Activated T-cell treated with anti-CD3 and anti-CD28 coated beads, Interleukin-2, amount 50 U/mL, for 72 hours (primary cell): ENCODE measurements around the gene FIBCD1. TPM values are rescaled to one million over a fixed set of nuclear protein-coding genes. Genes with fewer than 3 reads are reported as not detected.

ENCODE experiments used
- ATAC-seq, 2 donors: fragments of 150-1000 bp; cut with Tn5 transposase; replicated peaks in 1 of 2; 2 replicates each; pipeline ENCODE4 v1.10.0; 2021; ENCODE audit warnings: moderate library complexity in 2 of 2, mild to moderate bottlenecking in 1 of 2
- DNase-seq, 2 donors: peaks; one replicate each; pipeline ENCODE4 v3.0.0; 2021 to 2022; ENCODE audit warnings: mixed read lengths in 1 of 2
- H3K27ac Mint-ChIP-seq: one replicate; pipeline ENCODE4 v1.8.0; 2022; ENCODE audit warnings: mild to moderate bottlenecking, moderate library complexity, mixed read lengths
- H3K27me3 Mint-ChIP-seq: one replicate; pipeline ENCODE4 v1.8.0; 2022; ENCODE audit warnings: low read depth, mixed read lengths
- H3K36me3 Mint-ChIP-seq, 2 donors: one replicate each; pipeline ENCODE4 v1.8.0; 2022; ENCODE audit warnings: mixed read lengths in 2 of 2, mild to moderate bottlenecking in 1 of 2; ENCODE audit not compliant: insufficient read depth in 2 of 2
- H3K4me1 Mint-ChIP-seq: one replicate; pipeline ENCODE4 v1.8.0; 2022; ENCODE audit warnings: low read depth, mixed read lengths
- H3K4me3 Mint-ChIP-seq, 2 donors: one replicate each; pipeline ENCODE4 v1.8.0; 2022; ENCODE audit warnings: mild to moderate bottlenecking in 2 of 2, mixed read lengths in 2 of 2, moderate library complexity in 2 of 2
- H3K9me3 Mint-ChIP-seq, 2 donors: one replicate each; pipeline ENCODE4 v1.8.0; 2022; ENCODE audit warnings: mixed read lengths in 2 of 2
- total RNA-seq, 2 donors: library from RNA; stranded (reverse); gene quantifications; one replicate each; pipeline ENCODE4 v1.2.3, GENCODE V29; 2022

Gene FIBCD1
- total RNA-seq, 2 donors from 2014 or later, result not detected

DNA sequence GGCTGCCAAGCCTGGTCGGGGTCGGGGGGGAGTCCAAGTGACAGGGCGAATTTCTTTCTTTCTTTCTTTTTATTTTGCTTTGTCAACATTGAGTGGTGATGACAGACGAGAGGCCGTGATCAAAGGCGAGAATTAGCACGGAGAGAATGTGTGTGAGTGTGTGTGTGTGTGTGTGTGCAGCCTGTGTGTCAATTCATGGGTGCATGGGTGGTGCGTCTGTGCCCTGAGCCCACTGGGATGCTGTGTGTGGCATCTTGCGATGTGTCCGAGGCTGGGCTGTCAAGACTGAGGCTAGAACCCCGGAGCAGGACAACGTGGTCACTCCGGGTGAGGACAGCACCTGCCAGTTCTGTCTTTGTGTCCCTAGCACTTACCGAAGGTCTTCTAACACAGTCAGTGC, 4.7 kb upstream of the FIBCD1 start:
- ATAC-seq (no peak), DNase-seq (no peak)
- no peak overlapping the region for H3K27ac Mint-ChIP-seq
- peaks cover 57% of the 10 kb centered on the region for H3K27me3 Mint-ChIP-seq
- H3K4me3 Mint-ChIP-seq, result no peak overlapping the region
- peaks cover 13% of the 10 kb centered on the region for H3K4me1 Mint-ChIP-seq
- H3K36me3 Mint-ChIP-seq, result no peaks in the 10 kb centered on the region
- no peaks in the 10 kb centered on the region for H3K9me3 Mint-ChIP-seq

DNA sequence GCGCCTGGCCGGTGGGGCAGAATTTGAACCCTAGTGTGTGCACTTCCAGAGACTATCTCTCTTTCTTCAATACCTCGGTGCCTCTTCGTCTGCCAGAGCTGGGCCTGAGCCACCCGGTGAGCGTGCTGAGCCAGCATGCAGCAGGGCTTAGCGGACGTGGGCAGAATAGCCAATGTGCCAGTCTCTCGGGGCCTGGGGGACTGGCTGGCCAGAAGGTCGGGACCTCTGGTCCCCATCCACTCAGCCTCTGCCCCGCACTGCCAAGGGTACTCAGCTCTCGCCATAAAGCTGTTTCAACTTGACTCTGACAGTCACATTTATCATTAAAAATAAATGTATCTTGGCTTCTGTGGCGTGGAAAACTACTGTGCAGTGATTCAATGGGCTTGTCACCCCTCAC, 4.2 kb upstream of the FIBCD1 start:
- Mint-ChIP-seq H3K4me1 (peaks cover 13% of the 10 kb centered on the region), H3K27me3 (peaks cover 52% of the 10 kb centered on the region), H3K27ac (no peak overlapping the region), H3K36me3 (no peaks in the 10 kb centered on the region), H3K9me3 (no peaks in the 10 kb centered on the region), H3K4me3 (no peak overlapping the region)
- DNase-seq (no peak), ATAC-seq (no peak)

DNA sequence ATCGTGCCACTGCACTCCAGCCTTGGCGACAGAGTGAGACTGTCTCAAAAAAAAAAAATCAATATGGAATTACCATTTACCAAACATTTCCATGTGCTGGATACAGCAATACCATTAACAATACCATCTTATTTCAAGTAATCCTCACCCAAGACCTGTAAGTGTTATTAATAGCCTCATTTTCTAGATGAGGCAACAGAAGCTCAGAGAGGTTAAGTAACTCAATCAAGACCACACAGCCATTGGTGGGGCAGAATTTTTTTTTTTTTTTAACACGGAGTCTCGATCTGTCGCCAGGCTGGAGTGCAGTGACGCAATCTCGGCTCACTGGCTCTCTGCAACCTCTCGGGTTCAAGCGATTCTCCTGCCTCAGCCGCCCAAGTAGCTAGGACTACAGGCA, 3.6 kb upstream of the FIBCD1 start:
- Mint-ChIP-seq H3K36me3 (no peaks in the 10 kb centered on the region), H3K27ac (no peak overlapping the region), H3K4me1 (peaks cover 13% of the 10 kb centered on the region), H3K4me3 (no peak overlapping the region), H3K9me3 (no peaks in the 10 kb centered on the region), H3K27me3 (peaks cover 51% of the 10 kb centered on the region)
- ATAC-seq (no peak), DNase-seq (no peak)

DNA sequence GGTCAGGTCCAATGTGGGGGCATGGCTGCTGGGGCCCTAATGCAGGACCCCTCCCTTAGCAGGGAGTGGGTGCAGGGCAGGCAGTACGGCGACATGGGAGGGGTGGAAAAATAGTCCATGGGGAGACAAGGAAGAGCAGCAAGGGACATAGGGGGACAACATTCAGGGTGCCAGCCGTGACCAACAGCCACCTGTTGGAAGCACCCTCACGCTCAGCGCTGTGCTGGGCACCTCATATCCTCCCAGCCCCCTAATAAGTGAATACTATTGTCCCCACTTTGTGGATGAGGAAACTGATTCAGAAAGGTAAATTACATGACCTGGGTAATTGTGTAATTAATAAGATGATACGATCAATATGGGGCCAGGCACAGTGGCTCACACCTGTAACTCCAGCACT, 3.0 kb upstream of the FIBCD1 start:
- no peak for DNase-seq
- peaks cover 13% of the 10 kb centered on the region for H3K4me1 Mint-ChIP-seq
- H3K27me3 Mint-ChIP-seq, result peaks cover 57% of the 10 kb centered on the region
- H3K9me3 Mint-ChIP-seq, result no peaks in the 10 kb centered on the region
- no peak overlapping the region for H3K4me3 Mint-ChIP-seq
- no peaks in the 10 kb centered on the region for H3K36me3 Mint-ChIP-seq
- H3K27ac Mint-ChIP-seq, result no peak overlapping the region
- no peak for ATAC-seq

DNA sequence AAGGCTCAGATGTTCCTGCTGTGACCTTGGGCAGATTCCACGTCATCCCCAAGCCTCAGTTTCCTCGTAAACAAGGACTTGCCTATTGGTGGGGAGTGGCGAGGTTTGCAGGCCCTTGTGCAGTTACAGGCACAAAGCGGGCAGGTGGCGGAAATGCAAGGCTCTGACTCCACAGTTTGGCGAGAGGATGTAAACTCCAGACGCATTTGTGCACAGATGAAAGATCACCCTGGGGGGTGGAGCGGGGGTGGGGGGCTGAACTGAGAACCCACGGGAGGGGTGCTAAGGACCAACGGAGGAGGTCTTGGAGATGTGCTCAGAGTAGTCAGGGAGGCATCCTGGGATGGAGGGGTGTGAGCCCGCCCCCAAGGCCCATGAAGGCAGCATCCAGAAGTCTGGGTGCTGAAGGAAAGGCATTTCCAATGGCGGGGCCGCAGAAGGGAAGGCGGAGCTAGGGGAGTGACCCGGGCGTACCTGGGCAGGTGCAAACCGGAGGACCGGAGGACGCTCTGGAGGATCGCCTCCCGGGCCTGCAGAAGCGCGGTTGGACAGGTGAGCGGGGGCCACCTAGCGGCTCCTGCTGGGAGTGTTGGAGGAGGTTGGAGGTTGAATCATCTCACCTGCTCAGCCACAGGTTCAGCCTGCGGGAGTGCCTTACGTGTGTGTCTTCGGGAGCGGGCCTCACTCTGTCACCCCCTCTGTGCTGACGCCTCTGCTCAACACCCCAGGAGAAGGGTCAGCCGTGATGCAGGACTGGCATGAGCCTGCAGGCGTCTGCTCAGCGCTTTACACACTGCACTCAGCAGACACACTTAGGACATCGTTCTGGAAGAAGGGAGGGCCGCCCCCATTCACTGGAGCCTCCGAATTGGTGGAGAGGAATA, 1.9 kb upstream of the FIBCD1 start:
- DNase-seq (peak; percentile 81 to 82), ATAC-seq (peak; percentile 79 to 80)
- peaks cover 13% of the 10 kb centered on the region for H3K4me1 Mint-ChIP-seq
- H3K36me3 Mint-ChIP-seq, result no peaks in the 10 kb centered on the region
- no peak overlapping the region for H3K27ac Mint-ChIP-seq
- H3K9me3 Mint-ChIP-seq, result no peaks in the 10 kb centered on the region
- H3K4me3 Mint-ChIP-seq, result peak overlapping the region; percentile 10 to 55
- H3K27me3 Mint-ChIP-seq, result peaks cover 59% of the 10 kb centered on the region

DNA sequence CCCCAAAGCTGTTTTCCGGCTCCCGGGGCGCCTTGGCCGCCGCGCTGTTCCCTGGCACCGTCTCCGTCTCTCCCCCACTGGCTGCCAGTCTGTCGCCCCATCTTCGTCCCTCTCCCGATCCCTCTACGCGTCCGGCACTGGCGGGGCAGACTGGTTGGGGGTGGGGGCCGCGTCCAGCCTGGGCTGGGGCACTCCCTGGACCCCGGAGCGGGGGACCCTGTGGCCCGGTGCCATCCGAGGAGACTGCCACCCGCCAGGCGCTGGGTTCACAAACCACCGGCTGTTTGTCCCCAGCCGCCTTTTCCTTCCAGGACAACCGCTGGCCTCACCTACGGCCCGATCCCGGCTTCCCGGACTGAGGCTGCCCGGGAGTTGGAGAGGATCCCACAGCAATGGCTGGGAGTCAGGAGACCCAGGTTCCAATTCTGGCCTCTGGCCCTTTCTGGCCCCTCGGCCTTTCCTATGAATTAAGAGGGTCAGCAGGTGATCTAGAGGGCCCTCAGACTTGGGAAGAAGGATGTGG, 1.0 kb upstream of the FIBCD1 start:
- DNase-seq (no peak), ATAC-seq (no peak)
- Mint-ChIP-seq H3K4me3 (peak overlapping the region; percentile 24 to 55), H3K9me3 (no peaks in the 10 kb centered on the region), H3K4me1 (peaks cover 13% of the 10 kb centered on the region), H3K27ac (no peak overlapping the region), H3K27me3 (peaks cover 54% of the 10 kb centered on the region), H3K36me3 (no peaks in the 10 kb centered on the region)

DNA sequence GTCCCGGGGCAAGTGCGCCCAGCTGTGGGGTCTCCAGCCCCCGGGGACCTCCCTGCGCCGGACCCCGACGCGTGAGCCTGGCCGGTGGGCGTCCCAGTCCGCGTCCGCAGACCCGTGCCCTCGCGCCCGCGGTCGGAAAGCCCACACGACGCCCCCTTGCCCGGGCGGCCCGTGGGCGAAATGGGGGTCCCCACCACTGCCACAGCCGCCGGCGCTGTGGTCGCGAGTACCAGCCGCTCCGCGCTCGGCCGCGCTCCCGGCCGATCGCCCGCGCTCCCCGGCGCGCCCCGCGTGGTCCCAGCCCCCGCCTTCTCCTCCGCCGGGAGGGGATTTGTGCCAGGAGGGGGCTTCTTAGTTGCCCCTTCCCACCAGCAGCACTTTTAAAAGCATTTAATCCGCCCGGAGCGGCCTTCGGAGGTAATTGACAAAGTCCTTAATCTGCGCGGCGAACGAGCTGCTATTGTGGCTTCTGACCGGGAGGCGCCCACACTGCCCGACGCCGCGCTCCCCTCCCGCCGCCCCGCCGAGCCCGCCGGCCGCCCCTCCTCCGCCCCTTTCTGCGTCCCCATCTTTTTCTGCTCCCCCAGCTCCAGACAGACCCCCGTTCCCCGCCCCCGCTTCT, 469 bp upstream of the FIBCD1 start:
- Mint-ChIP-seq H3K27ac (no peak overlapping the region), H3K36me3 (no peaks in the 10 kb centered on the region), H3K4me3 (peak overlapping the region; percentile 58 to 68), H3K4me1 (peaks cover 13% of the 10 kb centered on the region), H3K27me3 (peaks cover 54% of the 10 kb centered on the region), H3K9me3 (no peaks in the 10 kb centered on the region)
- peak in 1 of 2 donors; percentile 12 for DNase-seq
- ATAC-seq, result no peak

DNA sequence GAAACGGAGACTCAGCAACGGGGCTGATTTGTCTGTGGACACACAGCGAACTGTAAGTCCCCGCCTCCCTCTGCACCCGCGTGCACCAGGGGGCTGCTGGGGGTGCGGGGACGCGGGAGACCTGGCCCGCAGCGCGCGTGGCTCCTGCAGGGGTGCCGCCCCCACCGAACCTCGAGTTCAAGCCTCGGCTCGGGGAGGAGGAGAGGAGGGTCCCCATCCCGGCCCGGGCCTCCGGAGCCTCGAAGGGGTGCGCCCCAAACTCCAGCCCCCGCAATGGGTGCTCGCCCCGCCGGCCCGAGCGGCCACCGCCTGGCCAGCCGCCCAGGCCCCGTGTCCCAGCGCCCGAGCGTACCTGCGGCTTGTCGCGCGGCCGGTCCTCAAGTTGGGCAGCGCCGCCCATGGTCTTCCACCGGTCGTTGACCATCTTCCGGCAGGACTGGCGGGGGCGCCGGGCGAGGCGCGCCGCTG, 829 bp downstream of the FIBCD1 start:
- ATAC-seq (no peak), DNase-seq (no peak)
- Mint-ChIP-seq H3K27me3 (peaks cover 49% of the 10 kb centered on the region), H3K27ac (no peak overlapping the region), H3K4me3 (peak overlapping the region; percentile 63), H3K9me3 (no peaks in the 10 kb centered on the region), H3K4me1 (peaks cover 13% of the 10 kb centered on the region), H3K36me3 (no peaks in the 10 kb centered on the region)

DNA sequence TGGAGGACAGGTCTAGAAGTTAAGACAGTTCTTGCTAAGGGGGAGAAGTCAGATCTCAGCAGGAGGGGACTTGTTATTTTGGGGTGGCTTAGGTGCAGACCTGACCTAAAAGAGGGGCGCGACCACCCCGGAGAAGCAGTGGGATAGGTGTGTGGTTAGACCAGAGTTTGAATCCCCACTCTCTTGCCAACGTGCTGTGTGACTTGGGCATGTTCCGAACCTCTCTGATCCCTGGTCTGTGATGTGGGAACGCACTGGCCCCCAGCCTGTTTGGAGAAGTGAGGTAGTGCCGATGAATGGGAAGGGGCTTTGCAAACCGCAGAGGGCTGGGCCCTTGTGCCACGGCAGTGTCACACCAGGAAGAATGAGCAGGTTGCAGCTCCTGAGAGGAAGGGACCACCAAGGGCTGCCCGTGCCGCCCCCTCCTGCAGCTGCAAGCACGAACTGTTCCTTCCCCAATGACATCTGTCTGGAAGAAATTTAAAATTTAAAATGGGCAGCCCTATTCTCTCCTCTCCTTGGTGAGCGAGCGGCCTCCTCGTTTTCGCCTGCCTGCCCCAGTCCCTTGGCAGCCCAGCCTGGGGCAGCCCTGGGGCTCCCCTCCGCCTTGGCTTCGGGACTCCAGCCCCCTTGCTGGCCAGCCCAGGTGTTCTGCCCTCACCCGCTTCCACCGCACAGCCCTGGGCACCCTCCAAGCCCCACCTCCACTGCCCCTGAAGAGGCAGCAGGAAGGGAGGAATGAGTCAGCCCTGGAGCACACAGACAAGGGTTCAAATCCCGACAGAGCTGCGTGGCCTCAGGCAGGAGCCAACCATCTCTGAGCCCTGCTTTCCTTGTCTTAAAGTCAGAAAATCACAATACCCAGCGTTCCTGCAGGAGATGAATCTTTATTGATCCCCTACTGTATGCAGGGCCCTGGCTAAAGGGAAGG, 1.6 kb downstream of the FIBCD1 start:
- Mint-ChIP-seq H3K4me1 (peaks cover 13% of the 10 kb centered on the region), H3K9me3 (no peaks in the 10 kb centered on the region), H3K36me3 (no peaks in the 10 kb centered on the region), H3K4me3 (peak overlapping the region; percentile 63), H3K27ac (no peak overlapping the region), H3K27me3 (peaks cover 56% of the 10 kb centered on the region)
- ATAC-seq (no peak), DNase-seq (no peak)

DNA sequence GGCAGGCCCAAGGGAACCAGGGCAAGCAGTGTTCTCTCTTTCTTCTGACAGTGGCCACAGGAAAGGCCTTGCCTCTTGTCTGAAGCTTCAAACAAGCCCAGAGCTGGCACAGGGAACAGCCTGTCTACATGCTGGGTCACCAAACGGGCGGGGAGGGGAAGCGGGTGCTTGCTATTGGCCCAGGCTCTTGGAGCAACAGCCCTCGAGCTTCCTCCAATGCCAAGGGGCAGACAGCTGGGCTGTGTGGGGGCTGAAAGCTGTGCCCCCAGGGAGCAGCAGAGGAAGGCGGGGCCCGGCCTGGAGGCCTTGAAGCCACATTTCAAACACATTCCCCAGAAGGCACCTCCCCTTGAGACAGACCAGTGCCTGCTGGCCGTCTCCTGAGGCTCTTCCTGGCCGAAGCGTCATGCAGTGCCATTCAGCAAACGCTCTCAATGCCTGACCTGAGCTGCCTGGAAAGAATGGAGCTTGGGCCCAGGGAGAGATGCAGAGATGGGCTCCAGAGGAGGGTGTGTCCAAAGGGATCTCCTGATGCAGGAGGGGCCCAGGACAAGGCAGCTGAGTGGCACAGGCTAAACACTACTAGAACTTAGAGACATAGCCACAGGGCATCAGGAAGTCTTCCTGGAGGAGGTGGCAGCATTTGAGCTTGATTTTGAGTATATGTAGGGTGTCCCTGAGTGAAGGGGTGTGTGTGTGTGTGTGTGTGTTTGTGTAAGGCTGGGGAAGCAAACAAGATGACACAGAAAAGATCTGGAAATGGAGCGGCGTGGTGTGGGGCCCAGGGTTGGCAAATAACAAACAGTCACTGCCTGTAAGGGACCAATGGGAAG, 2.5 kb downstream of the FIBCD1 start:
- Mint-ChIP-seq H3K36me3 (no peaks in the 10 kb centered on the region), H3K27me3 (peaks cover 57% of the 10 kb centered on the region), H3K4me3 (no peak overlapping the region), H3K9me3 (no peaks in the 10 kb centered on the region), H3K27ac (no peak overlapping the region), H3K4me1 (peaks cover 13% of the 10 kb centered on the region)
- DNase-seq (no peak), ATAC-seq (no peak)

DNA sequence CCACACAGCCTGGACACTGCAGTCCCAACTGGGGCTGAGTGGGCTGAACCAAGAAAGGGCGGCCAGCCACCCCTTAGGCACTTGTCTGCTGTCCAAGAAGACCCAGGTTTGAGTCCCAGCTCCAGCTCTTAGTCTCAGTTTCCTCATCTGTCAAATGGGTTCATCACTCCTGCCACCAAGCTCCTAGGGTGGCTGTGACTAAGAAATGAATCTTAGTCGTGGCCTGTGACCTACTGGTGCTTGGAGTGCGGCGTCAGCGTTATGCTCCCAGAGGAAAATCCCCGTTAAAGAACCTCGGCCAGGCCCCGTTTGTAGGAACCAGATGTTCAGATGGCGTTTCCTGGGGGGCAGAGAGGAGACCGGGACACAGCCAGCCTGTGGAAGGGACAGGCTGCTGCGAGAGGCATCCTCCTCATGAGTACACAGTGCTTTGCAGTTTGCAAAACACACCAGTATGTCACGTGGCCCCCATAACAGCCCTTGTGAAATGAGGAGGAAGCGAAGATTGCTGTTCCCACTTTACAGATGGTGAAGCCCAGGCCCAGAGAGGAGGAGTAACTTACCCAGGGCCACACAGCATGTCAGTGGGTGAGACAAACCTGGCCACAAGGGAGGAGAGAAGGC, 3.3 kb downstream of the FIBCD1 start:
- no peak overlapping the region for H3K27ac Mint-ChIP-seq
- peaks cover 6% of the 10 kb centered on the region for H3K4me1 Mint-ChIP-seq
- H3K27me3 Mint-ChIP-seq, result peaks cover 55% of the 10 kb centered on the region
- no peak overlapping the region for H3K4me3 Mint-ChIP-seq
- DNase-seq, result no peak
- ATAC-seq, result no peak
- H3K36me3 Mint-ChIP-seq, result no peaks in the 10 kb centered on the region
- no peaks in the 10 kb centered on the region for H3K9me3 Mint-ChIP-seq
